Inflammatory macrophage treated with lipopolysaccharide for 4 hours (primary cell): ENCODE measurements around the gene CNOT4.

Source experiments
- DNase-seq: peaks from one replicate; pipeline ENCODE4 v3.0.0-alpha.2; 2020

The CNOT4 gene

GRCh38 chr7:135391514-135391913, 118.4 kb downstream of the CNOT4 start:
- DNase-seq, result no peak

DNA sequence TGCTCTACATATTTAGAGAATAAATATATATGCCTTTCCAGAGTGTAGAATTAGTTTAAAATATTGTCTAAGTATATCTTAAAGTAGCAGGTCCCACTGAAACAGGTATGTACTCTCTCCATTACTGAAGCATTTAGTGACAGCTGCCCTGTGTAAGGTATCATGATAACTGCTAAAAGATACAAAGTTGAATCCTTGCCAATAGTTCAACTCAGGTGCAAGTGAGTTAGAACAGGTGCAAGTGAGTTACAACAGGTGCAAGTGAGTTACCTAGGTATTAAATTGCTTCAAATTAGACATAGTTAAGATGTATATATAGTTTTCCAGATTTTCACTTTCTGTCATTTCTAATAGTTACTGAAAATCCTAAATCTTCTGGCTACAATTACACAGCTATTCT, 119.1 kb downstream of the CNOT4 start:
- DNase-seq, result no peak

DNA sequence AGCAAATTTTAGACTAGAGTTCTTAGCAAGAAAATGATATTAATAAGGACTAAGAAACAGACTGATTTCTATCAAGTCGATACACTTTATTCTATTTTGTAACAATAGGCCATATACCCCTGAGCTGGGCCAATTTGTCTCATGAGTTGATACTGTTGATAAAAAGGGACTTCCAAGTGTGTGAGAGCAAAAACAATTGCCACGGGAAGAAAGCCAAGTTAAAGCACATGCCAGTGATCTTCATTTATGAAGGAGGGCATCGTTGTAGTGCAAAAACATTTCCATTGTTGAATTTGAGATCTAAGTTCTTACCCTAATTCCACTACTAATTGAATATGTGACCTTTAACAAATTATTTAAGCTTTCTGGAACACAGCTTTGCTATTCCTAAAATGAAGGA, 119.9 kb downstream of the CNOT4 start:
- no peak for DNase-seq

- no peak for DNase-seq
Observed at GRCh38 chr7:135388616-135389015, 121.3 kb downstream of the CNOT4 start.

- no peak for DNase-seq
Observed at GRCh38 chr7:135386776-135387175, 123.1 kb downstream of the CNOT4 start.

- DNase-seq, result no peak
Observed at GRCh38 chr7:135386181-135386580, 123.7 kb downstream of the CNOT4 start.

DNA sequence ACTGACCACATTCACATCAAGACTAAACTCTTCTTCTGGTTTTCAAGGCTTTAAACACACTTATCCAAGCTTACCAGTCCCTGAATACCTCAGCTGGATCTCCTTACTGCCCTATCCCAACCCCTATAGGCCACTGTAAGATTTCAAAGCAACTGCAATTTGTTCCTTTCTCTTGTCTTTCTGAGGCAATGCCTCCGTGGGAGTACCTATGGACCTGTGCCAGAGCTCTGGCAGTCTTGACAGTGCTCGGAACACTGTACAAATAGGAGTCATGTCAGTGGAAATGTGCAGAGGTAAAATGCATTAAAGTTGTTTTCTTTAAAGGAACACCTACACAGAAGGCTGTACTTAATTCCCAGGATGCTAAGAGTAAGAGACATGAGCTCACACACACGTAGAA, 124.7 kb downstream of the CNOT4 start:
- no peak for DNase-seq

DNA sequence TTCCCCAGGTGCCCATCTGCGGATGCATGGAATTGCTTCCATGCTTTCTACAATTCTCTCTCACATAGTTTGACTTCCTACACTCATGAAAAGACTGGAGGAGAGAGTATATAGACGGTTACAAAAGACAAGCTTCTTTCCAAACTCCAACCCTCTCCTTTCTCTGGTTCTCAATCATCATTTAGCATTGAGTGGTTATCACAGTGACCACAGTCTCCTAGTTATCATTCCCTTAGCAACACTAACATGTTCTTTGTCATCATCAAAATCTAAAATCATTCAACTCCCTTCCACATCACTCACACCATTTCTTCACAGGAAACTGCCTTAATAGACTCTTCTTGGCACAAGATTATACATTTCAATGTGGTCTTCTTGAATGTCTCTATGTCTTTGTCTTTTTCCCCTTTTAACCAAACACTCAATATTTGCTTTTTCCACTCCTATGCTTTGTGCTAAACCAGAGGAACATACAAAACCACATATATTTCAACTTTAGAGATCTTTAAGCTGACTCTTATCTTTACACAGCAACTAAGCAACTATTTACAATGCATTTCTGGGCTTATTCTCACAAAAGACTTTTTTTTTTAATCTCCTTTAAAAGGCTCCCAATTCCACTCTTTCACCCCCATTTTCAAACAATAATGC, 126.3 kb downstream of the CNOT4 start:
- DNase-seq, result no peak

GRCh38 chr7:135382173-135382572, 127.7 kb downstream of the CNOT4 start:
- no peak for DNase-seq

GRCh38 chr7:135381369-135381768, 128.5 kb downstream of the CNOT4 start:
- no peak for DNase-seq

DNA sequence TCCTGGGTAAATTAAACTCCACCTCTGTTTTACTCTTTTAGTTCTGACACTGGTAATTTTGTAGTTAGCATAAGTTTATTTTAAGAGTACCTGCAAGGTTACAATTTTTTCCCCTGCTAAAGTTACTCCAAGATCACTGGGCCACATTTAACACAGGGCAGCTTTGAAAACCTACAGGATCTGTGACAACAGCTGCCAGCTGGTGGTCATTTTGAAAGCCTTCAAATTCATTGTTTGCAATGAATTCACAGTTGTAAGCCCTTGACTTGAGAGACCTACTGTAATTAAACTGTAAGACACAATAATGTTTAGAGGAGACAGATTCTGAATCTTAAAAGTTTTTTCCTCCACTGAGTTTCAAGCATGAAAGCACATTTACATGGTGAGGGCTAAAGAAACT, 129.6 kb downstream of the CNOT4 start:
- DNase-seq, result no peak

DNA sequence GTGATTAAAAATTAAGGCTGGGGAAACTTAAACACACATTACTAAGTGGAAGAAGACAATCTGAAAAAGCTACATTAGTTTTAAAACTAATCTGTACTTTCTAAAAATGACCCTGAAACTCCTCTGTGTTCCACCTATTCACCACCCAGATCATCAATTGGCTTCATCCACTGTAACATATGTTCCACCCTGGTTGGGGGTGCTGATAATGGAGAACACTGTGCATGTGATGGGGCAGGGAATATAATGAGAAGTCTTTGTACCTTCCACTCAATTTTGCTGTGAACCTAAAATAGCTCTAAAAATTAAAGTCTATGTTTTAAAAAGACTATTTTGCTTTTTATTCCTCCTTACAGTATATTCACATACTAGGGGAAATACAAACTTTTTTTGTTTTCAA, 132.7 kb downstream of the CNOT4 start:
- no peak for DNase-seq

DNA sequence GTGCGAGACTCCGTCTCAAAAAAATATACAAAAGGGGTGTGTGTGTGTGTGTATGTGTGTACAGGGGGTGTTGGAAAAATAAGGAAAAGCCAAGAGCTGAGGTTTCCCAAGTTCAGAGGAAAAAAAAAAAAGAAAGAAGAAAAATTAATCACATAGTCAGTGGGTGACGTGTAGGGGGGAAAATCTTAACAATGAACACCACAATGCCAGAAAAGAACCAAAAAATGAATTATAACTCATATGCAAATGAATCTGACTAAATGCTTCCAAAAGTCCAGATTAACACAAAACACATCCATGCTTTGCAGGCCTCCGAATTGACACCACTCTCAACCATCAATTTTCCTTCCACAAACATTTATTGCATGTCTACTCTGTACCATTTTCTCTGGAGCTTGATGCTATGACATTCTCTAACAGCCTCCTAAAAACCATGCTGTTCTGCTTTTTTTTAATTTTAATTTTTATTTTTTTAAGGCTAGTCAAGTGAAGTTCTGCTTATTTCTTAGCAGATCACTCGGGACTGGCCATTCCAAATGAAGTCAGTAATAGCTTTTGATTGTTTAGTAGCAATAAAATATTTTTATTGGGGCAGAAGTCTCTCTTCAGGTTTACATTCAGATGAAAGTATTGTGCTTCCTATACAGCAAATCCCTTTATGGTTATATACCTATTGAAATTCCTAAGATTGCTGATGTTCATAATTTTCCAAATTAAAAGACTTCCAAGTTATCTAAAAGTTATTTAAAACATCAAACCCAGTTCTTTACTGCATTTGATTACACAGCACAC, 133.8 kb downstream of the CNOT4 start:
- no peak for DNase-seq

GRCh38 chr7:135374736-135375135, 135.2 kb downstream of the CNOT4 start:
- DNase-seq, result no peak

DNA sequence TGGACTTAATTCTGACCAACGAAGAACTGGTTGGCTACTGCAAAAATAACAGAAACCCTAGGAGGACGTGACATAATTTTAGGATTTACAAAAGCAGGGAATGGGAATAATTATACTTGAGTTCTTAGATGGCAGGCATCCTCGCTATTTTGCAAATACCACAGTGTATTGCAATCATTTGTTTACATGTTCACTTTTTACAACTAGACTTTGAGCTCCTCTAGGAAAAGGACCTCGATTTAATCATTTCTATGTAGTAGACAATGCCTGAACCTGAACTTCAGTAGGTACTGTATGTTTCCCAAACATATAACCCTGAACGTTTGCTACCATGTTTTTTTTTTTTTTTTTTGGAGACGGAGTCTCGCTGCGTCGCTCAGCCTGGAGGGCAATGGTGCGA, 137.7 kb downstream of the CNOT4 start:
- no peak for DNase-seq

DNA sequence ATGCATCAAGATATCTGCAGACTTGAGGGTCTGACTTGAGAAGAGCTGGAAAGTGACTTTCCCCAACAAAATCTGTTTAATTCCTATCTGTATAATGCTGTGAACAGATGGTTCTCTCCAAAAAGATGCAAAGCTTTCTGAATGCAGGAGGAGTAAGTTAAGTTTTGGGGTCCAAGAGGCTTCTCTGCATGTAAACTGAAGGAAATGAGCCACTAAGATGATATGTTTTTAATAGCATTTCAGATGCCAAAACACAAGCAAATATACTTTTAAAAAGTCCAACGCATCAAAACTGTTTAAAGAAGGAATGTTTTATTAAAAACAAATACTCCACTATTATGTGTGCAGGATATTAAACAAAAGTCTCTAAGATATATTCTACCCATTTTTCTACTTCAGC, 139.2 kb downstream of the CNOT4 start:
- DNase-seq, result no peak

DNA sequence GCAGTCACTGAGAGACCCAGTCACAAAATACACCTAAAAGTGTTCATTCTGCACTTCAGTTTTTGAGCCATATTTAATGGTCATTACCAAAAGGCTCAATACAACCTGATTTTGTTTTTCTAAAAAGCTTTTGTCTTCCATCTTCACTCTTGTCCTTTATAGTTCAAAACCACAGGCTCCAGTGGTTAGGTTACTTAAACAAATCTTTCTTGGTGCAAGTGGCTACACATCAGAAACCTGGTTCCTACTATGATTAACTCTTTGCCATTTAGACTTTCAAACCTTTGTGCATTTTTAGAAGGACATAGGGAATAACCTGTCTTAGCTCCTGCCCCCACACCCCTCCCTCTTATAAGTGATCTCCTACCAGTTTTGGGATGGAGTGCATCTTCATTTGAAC, 140.5 kb downstream of the CNOT4 start:
- no peak for DNase-seq

DNA sequence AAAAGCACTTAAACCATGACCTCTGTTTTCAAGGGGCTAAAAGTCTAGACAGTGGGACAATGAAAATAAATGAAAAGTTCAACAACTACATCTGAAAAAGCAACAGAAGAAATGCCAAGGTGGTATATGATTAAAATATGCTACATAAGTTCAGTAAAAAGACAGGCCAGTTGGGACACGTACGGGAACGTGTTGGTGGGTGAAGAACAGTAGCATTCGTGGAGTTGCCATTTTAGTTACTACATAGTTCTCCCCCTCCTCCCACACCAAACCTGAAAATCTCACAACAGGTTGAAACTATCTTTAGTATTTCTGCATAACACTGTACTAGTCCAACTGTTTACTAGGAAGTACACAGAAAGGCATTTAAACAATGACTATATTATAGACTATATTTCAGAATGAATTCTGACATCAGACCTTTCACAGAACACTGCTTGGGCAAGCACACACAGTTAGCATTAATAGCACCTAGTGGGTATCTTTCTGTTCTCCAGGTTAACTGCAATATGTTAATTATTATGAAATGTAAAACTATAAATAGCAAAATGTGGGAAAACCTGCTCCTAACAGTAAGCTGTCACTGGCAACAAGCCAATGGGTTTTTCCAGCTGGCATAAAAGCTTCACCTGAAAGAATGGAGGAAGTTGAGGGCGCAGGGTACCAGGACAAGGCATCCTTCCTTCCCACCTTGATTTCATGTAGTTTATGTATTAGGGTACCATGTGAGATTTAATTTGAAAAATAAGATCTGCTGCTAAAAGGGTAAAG, 141.3 kb downstream of the CNOT4 start:
- no peak for DNase-seq

DNA sequence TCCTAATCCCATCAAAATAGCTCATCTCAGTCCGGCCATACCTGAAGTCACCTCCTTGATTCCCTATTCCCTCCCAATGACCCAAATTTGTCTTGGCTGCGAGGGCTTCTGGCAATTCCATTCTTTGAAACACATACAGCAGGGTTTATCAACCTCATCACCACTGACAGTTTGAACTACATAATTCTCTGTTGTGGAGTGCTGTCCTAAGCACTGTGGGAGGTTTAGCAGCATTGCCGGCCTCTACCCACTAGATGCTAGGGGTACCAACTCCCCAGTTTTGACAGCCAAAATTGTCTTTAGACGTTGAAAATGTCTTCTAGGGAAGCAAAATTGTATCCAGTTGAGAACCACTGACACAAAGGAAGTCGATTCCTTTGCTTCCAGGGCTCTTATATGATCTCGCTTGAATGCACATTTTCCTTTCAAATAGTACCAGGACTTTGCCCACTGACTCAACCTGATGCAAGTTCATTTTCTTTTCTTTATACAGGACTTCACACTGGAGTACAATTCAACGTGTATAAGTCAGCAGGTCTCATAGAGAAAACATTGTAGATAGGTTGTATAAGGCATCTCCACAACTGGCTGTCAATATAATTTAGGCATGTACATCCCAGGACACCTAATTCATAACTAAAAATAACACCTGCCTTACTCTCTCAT, 142.9 kb downstream of the CNOT4 start:
- DNase-seq, result no peak

- DNase-seq, result no peak
Observed at GRCh38 chr7:135365721-135366120, 144.2 kb downstream of the CNOT4 start.

- no peak for DNase-seq
Observed at GRCh38 chr7:135364206-135364605, 145.7 kb downstream of the CNOT4 start.

DNA sequence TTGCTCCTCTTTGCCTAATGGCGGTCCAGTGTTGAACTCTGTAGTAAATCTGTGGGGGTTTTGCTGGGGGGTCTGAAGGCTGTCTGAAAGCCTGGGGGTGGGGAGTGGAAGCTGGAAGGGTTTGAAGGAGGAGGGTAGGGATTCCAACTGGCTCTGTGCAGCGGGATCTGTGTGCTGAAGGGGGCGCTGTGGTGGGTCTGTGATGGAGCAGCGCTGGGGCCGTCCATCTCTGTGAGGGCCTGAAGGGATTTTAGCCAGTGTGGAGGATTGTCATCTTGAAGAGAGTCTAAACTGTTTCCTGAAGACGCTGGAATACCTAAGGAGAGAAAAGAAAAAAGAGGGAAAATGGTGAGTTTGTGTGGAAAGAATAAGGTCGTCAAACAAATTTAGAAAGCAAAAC, 147.0 kb downstream of the CNOT4 start:
- no peak for DNase-seq

DNA sequence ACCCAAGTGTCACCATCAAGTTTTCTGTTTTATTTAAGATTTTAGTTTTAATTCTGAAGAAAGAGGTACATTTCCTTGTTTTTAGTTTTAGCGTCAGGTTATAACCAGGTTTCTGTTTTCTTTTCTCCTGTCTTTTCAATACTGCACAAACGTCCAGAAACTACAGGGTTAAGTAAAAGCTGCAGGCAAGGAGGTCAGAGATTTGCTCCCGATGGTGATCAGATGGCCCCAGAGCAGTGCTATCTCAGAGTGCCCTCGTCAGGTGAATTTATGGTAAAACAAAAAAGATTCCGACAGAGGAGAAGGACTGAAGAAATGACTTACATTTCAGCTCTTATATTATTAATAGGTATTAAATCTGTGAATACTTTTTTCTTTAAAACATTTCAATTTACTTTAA, 148.1 kb downstream of the CNOT4 start:
- DNase-seq, result no peak
